Stomach smooth muscle (tissue), 2 donors: ENCODE data around the gene RAD50.
"Not testable (repeated sequence)": the region's sequence is repeated elsewhere in the genome, so short reads cannot be mapped to it uniquely, and the experiment has no call there.

ENCODE experiments used
- H3K27ac ChIP-seq: one replicate; pipeline ENCODE4 v1.7.0; 2013; ENCODE audit warnings: mild to moderate bottlenecking, low read length, inconsistent platforms
- H3K27me3 ChIP-seq, 2 donors: one replicate each; pipeline ENCODE4 v1.7.0; 2013; ENCODE audit warnings: low read length in 2 of 2; ENCODE audit not compliant: insufficient read depth in 2 of 2, control insufficient read depth in 1 of 2
- H3K36me3 ChIP-seq, 2 donors: one replicate each; pipeline ENCODE4 v1.7.0; 2013; ENCODE audit warnings: low read length in 2 of 2; ENCODE audit not compliant: control insufficient read depth in 2 of 2, insufficient read depth in 2 of 2
- H3K4me1 ChIP-seq: one replicate; pipeline ENCODE4 v1.7.0; 2013; ENCODE audit warnings: low read length; ENCODE audit not compliant: control insufficient read depth, insufficient read depth
- H3K4me3 ChIP-seq, 2 donors: one replicate each; pipeline ENCODE4 v1.7.0; 2013; ENCODE audit warnings: low read length in 2 of 2
- H3K9ac ChIP-seq, 2 donors: one replicate each; pipeline ENCODE4 v1.7.0; 2013; ENCODE audit warnings: low read length in 2 of 2, mild to moderate bottlenecking in 1 of 2
- H3K9me3 ChIP-seq, 2 donors: one replicate each; pipeline ENCODE4 v1.7.0; 2013; ENCODE audit warnings: low read length in 2 of 2; ENCODE audit not compliant: control insufficient read depth in 2 of 2
- donor health status: healthy.
- donor health status: Pancreatic carcinoma.

RAD50 gene

DNA sequence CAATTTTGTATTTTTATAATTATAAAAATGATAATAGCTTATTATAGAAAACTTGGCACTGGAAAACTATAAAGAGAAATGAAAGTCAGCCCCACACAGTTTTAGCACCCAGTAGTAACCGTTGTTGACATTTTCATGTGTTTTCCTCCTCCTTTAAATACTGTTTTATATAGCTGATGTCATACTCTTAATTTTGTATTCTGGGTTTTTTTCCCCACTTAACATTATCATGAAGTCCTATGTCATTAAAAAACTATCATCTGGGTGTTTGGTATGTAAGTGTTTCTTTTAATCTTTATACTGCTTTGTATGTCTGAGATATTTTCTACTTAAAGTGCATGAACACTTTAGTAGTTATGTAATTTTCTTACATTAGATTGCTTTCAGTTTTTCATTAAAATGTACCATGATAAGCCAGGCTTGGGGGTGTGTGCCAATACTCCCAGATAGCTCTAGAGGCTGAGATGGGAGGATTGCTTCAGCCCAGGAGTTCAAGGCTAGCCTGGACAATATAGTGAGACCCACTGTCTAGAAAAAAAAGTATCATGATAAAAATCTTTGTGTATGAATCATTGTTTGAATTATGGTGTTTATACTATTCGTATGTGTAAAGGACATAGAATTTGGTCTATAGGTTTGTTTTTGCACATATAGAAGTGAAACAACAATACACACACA, 2.7 kb downstream of the RAD50 start:
- no peak overlapping the region for H3K4me3 ChIP-seq

DNA sequence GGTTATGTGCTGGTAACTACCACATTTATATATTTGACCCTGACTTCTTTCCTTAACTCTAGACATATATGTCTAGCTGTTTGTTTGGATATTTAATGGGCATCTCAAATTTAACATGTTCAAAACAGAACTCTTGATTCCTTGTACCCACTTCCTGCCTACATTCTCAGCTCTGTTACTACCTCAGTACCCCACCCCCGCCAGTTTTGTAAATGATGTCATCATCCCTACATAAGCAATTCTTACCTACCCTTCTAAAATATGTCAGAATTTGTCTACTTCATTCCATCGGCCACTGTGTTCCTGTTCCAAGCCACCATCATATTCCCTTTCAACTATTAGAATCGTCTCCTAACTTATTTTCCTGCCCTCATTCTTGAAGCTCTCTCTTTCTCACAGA, 4.8 kb downstream of the RAD50 start:
- H3K4me1 ChIP-seq: peaks cover 6% of the 10 kb centered on the region
- peaks cover 5 to 20% of the 10 kb centered on the region in 2 donors for H3K36me3 ChIP-seq
- H3K9ac ChIP-seq: no peak overlapping the region
- H3K27me3 ChIP-seq: no peaks in the 10 kb centered on the region
- no peak overlapping the region for H3K27ac ChIP-seq
- H3K4me3 ChIP-seq: no peak overlapping the region
- no peaks in the 10 kb centered on the region for H3K9me3 ChIP-seq

More for the DNA sequence above, 2.7 kb downstream of the RAD50 start:
- Histone ChIP-seq H3K27ac (no peak overlapping the region), H3K9ac (no peak overlapping the region), H3K27me3 (no peaks in the 10 kb centered on the region), H3K9me3 (no peaks in the 10 kb centered on the region), H3K36me3 (peaks cover 2 to 12% of the 10 kb centered on the region in 2 donors), H3K4me1 (peaks cover 6% of the 10 kb centered on the region)

DNA sequence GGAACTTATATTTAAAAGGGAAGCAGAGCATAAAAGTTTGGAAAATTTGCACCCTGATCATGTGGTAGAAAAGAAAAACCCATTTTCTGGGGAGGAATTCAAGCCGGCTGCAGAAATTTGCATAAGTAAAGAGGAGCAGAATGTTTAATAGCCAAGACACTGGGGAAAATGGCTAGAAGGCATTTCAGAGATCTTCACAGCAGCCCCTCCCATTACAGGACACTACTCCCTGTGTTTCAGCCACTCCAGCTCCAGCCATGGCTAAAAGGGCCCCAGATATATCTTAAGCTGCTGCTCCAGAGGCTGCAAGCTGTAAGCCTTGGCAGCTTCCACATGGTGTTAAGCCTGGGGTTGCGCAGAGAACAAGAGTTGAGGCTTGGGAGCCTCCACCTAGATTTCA, 7.8 kb downstream of the RAD50 start:
- not testable (repeated sequence) for H3K27ac ChIP-seq, H3K27me3 ChIP-seq, H3K4me1 ChIP-seq, H3K9ac ChIP-seq, H3K4me3 ChIP-seq, H3K9me3 ChIP-seq
- peaks cover 7 to 20% of the 10 kb centered on the region in 2 donors for H3K36me3 ChIP-seq

DNA sequence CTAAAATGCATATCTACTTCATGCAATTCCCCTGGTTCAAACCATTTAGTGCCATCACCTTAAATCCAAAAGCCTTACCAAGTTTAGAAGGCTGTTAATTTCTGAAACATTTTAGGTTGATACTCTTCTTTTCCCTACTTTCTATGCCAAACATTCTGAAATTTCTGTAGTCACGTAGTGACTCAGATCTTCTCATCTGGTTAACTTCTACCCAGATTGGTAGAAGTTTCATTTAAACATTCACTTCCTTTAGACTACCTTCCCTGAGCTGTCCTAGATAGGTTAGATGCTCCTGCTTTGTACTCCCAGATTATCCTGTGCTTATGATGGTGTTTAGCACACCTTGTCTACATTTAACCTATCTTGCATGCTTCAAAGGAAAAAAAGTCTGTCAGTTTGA, 9.9 kb downstream of the RAD50 start:
- Histone ChIP-seq H3K36me3 (peaks cover 5 to 13% of the 10 kb centered on the region in 2 donors), H3K27ac (no peak overlapping the region)

DNA sequence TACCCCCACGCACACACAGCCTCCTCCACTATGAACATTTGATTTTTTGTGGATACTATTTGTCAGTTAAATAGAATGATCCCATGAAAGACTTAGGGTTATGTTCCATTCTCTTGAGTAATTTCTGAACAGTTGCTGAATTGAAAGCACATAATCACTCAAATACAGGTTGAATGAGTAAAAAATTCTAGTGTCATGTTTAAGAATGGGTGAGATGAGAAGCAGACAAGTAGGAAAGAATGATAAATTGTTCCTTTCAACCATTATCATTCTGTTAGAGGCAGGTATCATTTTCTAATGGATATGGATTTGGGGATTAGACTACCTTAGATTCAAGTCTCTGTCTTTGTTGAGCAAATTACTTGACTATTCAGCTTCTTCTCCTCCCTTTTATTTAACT, 19.3 kb downstream of the RAD50 start:
- Histone ChIP-seq H3K4me3 (no peak overlapping the region), H3K27me3 (no peaks in the 10 kb centered on the region), H3K4me1 (no peaks in the 10 kb centered on the region), H3K9ac (no peak overlapping the region), H3K27ac (no peak overlapping the region), H3K36me3 (peaks cover 0 to 18% of the 10 kb centered on the region in 2 donors), H3K9me3 (no peaks in the 10 kb centered on the region)

More for the DNA sequence above, 9.9 kb downstream of the RAD50 start:
- no peak overlapping the region for H3K9ac ChIP-seq
- no peaks in the 10 kb centered on the region for H3K27me3 ChIP-seq
- H3K4me1 ChIP-seq: no peaks in the 10 kb centered on the region
- no peaks in the 10 kb centered on the region for H3K9me3 ChIP-seq
- H3K4me3 ChIP-seq: no peak overlapping the region

DNA sequence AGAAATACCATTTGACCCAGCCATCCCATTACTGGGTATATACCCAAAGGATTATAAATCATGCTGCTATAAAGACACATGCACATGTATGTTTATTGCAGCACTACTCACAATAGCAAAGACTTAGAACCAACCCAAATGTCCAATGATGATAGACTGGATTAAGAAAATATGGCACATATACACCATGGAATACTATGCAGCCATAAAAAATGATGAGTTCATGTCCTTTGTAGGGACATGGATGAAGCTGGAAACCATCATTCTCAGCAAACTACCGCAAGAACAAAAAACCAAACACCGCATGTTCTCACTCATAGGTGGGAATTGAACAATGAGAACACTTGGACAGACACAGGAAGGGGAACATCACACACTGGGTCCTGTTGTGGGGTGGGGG, 27.8 kb downstream of the RAD50 start:
- not testable (repeated sequence) for H3K4me1 ChIP-seq, H3K9ac ChIP-seq, H3K27me3 ChIP-seq, H3K36me3 ChIP-seq, H3K27ac ChIP-seq, H3K4me3 ChIP-seq, H3K9me3 ChIP-seq

DNA sequence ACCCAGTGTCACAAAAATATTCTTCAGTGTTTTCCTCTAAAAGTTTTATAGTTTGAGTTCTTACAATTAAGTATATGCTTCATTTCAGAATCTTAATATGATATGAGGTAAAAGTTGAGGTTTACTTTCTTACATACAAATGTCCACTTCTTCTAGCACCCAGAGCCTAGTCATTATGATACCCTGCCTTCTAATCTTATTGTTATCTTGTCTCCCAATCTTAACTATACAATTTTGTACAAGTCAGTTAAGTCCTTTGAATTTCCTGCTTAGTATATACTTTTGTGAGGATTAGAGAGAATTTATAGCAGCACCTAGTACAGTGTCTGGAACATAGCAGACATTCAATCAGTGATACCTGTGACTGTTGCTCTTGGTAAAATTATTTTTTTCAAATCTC, 29.3 kb downstream of the RAD50 start:
- Histone ChIP-seq H3K9ac (no peak overlapping the region), H3K36me3 (peaks cover 2 to 8% of the 10 kb centered on the region in 2 donors), H3K9me3 (no peaks in the 10 kb centered on the region), H3K4me3 (no peak overlapping the region), H3K27ac (no peak overlapping the region), H3K4me1 (no peaks in the 10 kb centered on the region), H3K27me3 (no peaks in the 10 kb centered on the region)

DNA sequence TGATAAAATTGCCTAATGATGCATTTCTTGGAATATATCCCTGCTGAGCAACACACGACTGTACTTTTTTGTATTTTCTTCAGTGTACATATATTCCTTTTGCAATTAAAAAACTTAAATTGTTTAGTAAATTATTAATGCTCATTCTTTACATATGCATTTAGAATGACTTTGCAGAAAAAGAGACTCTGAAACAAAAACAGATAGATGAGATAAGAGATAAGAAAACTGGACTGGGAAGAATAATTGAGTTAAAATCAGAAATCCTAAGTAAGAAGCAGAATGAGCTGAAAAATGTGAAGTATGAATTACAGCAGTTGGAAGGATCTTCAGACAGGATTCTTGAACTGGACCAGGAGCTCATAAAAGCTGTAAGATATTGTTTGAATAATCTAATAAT, 32.7 kb downstream of the RAD50 start:
- Histone ChIP-seq H3K4me3 (no peak overlapping the region), H3K27me3 (no peaks in the 10 kb centered on the region), H3K4me1 (no peaks in the 10 kb centered on the region), H3K36me3 (peaks cover 7 to 17% of the 10 kb centered on the region in 2 donors), H3K27ac (no peak overlapping the region), H3K9ac (no peak overlapping the region), H3K9me3 (no peaks in the 10 kb centered on the region)

DNA sequence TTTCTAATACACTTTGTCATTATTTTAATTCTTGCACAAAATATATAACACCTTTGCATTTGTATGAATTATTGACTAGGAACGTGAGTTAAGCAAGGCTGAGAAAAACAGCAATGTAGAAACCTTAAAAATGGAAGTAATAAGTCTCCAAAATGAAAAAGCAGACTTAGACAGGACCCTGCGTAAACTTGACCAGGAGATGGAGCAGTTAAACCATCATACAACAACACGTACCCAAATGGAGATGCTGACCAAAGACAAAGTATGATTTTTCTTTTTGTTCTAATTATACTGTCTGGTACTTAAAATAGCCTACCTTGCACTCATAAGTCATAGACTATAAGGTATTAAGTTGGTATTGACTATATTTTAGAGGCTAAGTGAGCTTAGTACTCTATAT, 34.4 kb downstream of the RAD50 start:
- H3K27ac ChIP-seq: no peak overlapping the region
- H3K27me3 ChIP-seq: no peaks in the 10 kb centered on the region
- H3K9me3 ChIP-seq: no peaks in the 10 kb centered on the region
- H3K4me3 ChIP-seq: no peak overlapping the region
- no peaks in the 10 kb centered on the region for H3K4me1 ChIP-seq
- peaks cover 7 to 20% of the 10 kb centered on the region in 2 donors for H3K36me3 ChIP-seq
- H3K9ac ChIP-seq: no peak overlapping the region

DNA sequence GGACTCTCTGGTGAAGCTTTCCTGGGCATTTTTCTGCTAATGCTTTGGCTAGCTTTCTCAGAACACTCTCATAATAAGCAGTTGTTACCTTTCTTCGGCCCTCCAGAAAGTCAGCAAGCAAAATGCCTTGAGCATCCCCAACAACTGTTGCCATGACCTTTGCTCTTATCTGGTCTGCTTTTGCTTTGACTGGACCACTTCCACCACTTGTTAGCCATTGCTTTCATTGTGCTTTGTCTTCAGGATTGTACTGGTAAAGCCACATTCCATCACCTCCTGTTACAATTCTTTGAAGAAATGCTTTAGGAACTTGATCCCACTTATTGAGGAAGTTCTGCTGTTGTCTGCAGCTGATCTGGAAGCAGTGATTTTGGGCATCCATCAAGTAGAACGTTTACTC, 35.7 kb downstream of the RAD50 start:
- peaks cover 12 to 31% of the 10 kb centered on the region in 2 donors for H3K36me3 ChIP-seq

DNA sequence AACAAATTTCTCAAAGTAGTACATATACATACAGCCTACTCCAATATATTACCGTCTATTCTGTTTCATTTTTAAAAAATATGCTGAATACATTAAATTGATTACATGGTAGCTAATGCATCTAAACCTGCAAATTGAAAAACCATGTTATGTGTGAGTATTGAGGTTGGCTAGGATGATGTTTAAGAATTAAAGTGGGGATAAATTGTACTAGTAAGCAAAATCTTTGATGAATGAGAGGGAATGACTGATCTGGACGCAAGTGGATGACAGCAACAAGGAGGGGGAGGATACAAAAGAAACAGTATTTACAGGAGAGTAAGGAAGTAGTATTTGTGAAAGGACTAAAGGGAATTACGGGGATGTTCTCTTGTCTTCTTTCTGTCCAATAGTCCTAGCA, 37.4 kb downstream of the RAD50 start:
- Histone ChIP-seq H3K36me3 (peaks cover 21 to 38% of the 10 kb centered on the region in 2 donors), H3K4me1 (no peaks in the 10 kb centered on the region), H3K9ac (no peak overlapping the region), H3K9me3 (no peaks in the 10 kb centered on the region), H3K27me3 (no peaks in the 10 kb centered on the region), H3K27ac (no peak overlapping the region), H3K4me3 (no peak overlapping the region)

More for the DNA sequence above, 35.7 kb downstream of the RAD50 start:
- Histone ChIP-seq H3K27ac (no peak overlapping the region), H3K4me3 (no peak overlapping the region), H3K4me1 (no peaks in the 10 kb centered on the region), H3K9me3 (no peaks in the 10 kb centered on the region), H3K9ac (no peak overlapping the region), H3K27me3 (no peaks in the 10 kb centered on the region)
